CD1c-positive myeloid dendritic cell (primary cell): ENCODE results near the gene LRP5.
"Not testable (repeated sequence)": the region's sequence is repeated elsewhere in the genome, so short reads cannot be mapped to it uniquely, and the experiment has no call there.

ENCODE experiments used
- DNase-seq: peaks from one replicate; pipeline ENCODE4 v3.0.0-alpha.2; 2016; ENCODE audit errors: extremely low spot score

LRP5 gene

GRCh38 chr11:68423481-68423880, 111.1 kb downstream of the LRP5 start:
- no peak for DNase-seq

DNA sequence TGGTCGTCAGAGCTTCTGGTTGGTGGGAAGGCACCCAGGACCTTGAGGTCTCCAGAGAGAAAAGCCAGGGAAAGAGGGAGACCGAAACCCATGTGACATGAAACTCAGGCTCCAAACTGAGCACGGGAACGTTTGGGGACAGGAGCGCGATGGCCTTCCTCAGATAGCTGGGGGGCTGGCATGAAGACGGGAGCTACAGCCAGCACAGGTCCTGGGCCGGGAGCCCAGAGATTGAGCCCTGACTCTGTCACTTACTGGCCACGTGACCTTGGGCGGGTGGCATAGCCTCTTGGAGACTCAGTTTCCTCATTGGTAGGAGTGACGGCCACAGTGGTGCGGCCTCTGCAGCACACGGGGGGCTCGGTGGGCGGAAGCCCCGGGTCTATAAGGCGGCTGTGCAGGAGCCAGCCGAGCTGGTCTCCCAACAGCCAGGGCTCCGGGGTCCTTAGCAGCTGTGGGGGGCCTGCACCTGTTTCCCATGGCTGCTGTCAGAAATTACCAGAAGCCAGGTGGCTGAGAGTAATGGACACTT, 111.8 kb downstream of the LRP5 start:
- DNase-seq: no peak

DNA sequence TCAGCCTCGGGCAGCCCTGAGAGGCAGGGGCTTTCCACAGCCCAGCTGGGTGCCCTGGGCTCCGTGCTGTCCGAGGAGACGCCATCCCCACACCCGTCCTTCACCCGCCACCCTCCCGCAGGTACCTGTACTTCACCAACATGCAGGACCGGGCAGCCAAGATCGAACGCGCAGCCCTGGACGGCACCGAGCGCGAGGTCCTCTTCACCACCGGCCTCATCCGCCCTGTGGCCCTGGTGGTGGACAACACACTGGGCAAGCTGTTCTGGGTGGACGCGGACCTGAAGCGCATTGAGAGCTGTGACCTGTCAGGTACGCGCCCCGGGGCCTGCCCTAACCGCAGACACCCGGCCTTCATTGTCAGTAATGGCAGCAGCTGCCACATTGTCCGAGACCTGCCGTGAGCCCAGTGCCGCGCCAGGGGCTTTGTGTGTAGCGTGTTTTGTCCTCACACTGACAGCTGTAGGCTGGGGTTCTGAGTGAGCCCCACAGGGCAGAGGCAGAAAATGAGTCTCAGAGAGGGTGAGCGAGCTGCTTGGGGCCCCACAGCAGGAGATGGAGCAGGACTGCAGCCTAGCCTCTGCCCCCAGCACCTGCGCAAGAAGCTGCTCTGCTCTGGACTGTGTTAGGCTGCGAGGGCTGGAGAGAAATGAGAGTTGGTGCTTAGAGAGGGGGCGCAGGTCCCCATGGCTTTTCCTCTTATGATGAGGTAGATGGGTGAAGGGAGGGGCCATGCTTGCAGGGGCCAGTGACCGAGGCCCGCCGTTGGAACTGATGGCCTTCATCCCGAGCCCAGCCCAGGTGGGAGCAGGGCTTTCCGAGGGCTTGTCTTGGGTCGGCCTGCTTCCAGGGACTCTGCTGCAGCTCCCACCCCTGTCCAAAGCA, 112.8 kb downstream of the LRP5 start:
- no peak for DNase-seq

DNA sequence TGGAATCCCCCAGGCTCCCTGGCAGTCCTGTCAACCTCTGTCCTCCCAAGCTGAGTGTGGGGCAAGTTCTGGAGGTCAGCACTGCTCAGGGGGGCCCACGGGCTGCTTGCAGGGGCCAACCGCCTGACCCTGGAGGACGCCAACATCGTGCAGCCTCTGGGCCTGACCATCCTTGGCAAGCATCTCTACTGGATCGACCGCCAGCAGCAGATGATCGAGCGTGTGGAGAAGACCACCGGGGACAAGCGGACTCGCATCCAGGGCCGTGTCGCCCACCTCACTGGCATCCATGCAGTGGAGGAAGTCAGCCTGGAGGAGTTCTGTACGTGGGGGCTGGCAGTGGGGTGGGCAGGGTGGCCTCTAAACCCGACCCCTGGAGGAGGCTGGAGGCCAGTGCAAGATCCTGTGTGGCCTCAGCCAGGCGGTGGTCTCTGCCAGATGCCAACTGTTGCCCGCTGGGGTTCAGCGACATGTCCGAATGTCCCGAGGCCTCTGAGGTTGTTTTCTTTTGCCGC, 113.5 kb downstream of the LRP5 start:
- no peak for DNase-seq

- no peak for DNase-seq
Measured at GRCh38 chr11:68429661-68430060, 117.3 kb downstream of the LRP5 start.

DNA sequence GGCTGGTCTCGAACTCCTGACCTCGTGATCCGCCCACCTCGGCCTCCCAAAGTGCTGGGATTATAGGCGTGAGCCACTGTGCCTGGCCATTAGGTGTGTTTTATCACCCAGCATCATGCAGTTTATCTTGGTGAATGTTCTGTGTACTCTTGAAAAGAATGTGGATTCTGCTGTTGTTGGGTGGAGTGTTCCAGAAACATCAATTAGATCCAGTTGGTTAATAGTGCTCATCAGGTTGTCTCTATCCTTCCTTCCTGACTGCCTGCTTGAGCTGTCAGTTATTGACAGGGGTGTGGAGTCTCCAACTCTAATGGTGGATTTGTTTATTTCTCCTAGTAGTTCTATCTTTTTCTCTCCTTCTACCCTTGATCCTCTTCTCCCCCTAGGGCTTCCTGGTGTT, 118.0 kb downstream of the LRP5 start:
- no peak for DNase-seq

DNA sequence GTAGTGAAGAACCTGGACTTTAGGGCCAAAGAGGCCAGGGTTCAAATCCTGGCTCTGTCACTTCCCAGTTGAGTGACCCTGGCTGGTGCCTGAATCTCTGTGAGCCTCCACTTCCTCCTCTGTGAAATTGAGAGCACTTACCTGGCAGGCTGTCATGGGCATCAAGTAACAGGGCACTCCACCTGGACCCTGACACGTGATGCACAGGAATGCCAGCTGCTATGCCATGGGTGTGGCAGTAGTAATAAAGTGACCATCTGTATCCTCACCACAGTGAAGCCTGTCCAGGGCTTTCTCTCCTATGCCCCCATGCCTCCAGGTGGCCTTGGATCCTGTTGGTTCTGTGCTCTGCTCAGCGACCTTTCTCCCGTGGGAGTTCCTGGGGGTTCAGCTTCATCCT, 118.4 kb downstream of the LRP5 start:
- DNase-seq: no peak

- no peak for DNase-seq
Measured at GRCh38 chr11:68431984-68432645, 119.7 kb downstream of the LRP5 start.

GRCh38 chr11:68432874-68433273, 120.5 kb downstream of the LRP5 start:
- no peak for DNase-seq

- DNase-seq: no peak
Measured at GRCh38 chr11:68433541-68433940, 121.2 kb downstream of the LRP5 start.

DNA sequence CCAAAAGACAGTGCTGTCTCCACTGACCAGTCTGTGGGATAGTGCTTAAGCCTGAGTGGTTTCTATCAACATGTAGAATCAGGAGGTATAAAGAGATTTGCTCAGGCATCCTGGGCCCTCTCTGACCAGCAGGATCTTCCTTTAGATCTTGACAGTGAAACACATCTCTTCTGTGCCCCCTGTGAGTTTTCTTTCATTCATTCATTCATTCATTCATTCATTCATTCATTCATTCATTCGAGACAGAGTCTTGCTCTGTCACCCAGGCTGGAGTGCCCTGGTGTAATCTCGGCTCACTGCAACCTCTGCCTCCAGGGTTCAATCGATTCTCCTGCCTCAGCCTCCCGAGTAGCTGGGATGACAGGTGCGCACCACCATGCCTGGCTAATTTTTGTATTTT, 121.8 kb downstream of the LRP5 start:
- not testable (repeated sequence) for DNase-seq

GRCh38 chr11:68436162-68436888, 123.9 kb downstream of the LRP5 start:
- no peak for DNase-seq

GRCh38 chr11:68436985-68437926, 124.9 kb downstream of the LRP5 start:
- DNase-seq: peak; percentile 52

GRCh38 chr11:68437927-68438657, 125.7 kb downstream of the LRP5 start:
- no peak for DNase-seq

DNA sequence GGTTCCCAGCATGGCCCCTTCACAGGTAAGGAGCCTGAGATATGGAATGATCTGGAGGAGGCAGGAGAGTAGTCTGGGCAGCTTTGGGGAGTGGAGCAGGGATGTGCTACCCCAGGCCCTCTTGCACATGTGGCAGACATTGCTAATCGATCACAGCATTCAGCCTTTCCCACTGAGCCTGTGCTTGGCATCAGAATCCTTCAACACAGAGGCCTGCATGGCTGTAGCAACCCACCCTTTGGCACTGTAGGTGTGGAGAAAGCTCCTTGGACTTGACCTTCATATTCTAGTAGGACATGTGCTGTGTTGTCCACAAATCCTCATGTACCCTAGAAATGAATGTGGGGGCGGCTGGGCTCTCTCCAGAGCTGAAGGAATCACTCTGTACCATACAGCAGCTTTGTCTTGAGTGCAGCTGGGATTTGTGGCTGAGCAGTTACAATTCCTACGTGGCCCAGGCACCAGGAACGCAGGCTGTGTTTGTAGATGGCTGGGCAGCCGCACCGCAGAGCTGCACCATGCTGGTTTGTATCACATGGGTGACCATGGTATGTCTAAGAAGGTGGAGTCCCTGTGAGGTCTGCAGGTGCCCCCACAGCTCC, 126.4 kb downstream of the LRP5 start:
- no peak for DNase-seq

DNA sequence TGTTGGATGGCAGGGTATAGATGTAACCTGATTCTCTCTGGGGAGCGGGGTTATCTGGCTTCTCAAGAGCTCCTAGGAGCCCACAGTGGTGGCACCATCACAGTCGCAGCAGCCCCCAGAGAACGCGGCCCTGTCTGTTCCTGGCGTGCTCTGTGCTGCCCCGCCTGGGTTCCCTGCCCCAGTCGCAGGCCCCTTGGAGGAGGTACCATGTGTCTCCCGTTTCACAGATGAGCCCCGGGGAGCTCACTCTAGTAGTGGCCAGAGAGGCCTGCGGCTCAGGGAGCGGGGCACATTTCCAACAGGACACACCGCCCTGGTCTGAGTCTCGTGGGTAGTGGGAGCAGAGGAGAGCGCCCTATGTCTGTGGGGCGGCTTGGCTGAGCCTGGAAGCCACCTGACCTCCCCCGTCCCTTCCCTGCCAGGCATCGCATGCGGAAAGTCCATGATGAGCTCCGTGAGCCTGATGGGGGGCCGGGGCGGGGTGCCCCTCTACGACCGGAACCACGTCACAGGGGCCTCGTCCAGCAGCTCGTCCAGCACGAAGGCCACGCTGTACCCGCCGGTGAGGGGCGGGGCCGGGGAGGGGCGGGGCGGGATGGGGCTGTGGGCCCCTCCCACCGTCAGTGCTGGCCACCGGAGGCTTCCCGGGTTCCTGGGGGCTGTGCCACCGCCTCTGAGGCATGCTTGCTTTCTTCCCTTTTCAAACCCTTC, 127.1 kb downstream of the LRP5 start:
- DNase-seq: no peak

GRCh38 chr11:68440224-68440623, 127.8 kb downstream of the LRP5 start:
- DNase-seq: no peak

- no peak for DNase-seq
Measured at GRCh38 chr11:68441466-68442230, 129.3 kb downstream of the LRP5 start.
